OCI-M2 (cell line): Measurements from ENCODE around the gene NPAS3.
A peak's percentile ranks its signal among the peaks of the same experiment; 100 is the strongest.

ENCODE experiments used
- DNase-seq: peaks from one replicate; lab custom pipeline; 2025; ENCODE audit not compliant: unreplicated experiment; lab: John Stamatoyannopoulos, UW

NPAS3 gene

GRCh38 chr14:33465846-33466700, 527.4 kb downstream of the NPAS3 start:
- no peak for DNase-seq

- no peak for DNase-seq
These were observed 529.3 kb downstream of the NPAS3 start for GRCh38 chr14:33467971-33468370.

GRCh38 chr14:33469898-33470297, 531.2 kb downstream of the NPAS3 start:
- DNase-seq, result no peak

GRCh38 chr14:33471776-33472175, 533.1 kb downstream of the NPAS3 start:
- DNase-seq, result no peak

- no peak for DNase-seq
These were observed 536.9 kb downstream of the NPAS3 start for GRCh38 chr14:33475623-33476022.

GRCh38 chr14:33477797-33478196, 539.1 kb downstream of the NPAS3 start:
- no peak for DNase-seq

GRCh38 chr14:33480071-33480886, 541.6 kb downstream of the NPAS3 start:
- DNase-seq, result no peak

- no peak for DNase-seq
These were observed 542.2 kb downstream of the NPAS3 start for GRCh38 chr14:33480887-33481184.

GRCh38 chr14:33483110-33483509, 544.4 kb downstream of the NPAS3 start:
- peak; percentile 27 for DNase-seq

GRCh38 chr14:33483541-33483940, 544.9 kb downstream of the NPAS3 start:
- DNase-seq, result no peak

GRCh38 chr14:33484264-33484663, 545.6 kb downstream of the NPAS3 start:
- peak; percentile 74 for DNase-seq

- DNase-seq, result no peak
These were observed 547.7 kb downstream of the NPAS3 start for GRCh38 chr14:33486332-33486890.

- DNase-seq, result no peak
These were observed 549.9 kb downstream of the NPAS3 start for GRCh38 chr14:33488582-33488981.

- no peak for DNase-seq
These were observed 551.9 kb downstream of the NPAS3 start for GRCh38 chr14:33490555-33490954.

- no peak for DNase-seq
These were observed 552.4 kb downstream of the NPAS3 start for GRCh38 chr14:33491112-33491511.

GRCh38 chr14:33492491-33492890, 553.8 kb downstream of the NPAS3 start:
- no peak for DNase-seq

GRCh38 chr14:33493266-33493665, 554.6 kb downstream of the NPAS3 start:
- DNase-seq, result no peak

- no peak for DNase-seq
These were observed 555.3 kb downstream of the NPAS3 start for GRCh38 chr14:33493990-33494389.

GRCh38 chr14:33499687-33500086, 561.0 kb downstream of the NPAS3 start:
- no peak for DNase-seq

- DNase-seq, result no peak
These were observed 565.8 kb downstream of the NPAS3 start for GRCh38 chr14:33504246-33505099.
